GM19099 (cell line): Measurements from ENCODE around the gene GPX3.

Experiments
- POLR2A ChIP-seq: IDR thresholded peaks from 3 replicates; pipeline ENCODE4 v1.6.1; 2011; ENCODE audit warnings: low read depth; ENCODE audit not compliant: insufficient read length; ENCODE audit errors: extremely low read depth

The GPX3 gene, protein sequence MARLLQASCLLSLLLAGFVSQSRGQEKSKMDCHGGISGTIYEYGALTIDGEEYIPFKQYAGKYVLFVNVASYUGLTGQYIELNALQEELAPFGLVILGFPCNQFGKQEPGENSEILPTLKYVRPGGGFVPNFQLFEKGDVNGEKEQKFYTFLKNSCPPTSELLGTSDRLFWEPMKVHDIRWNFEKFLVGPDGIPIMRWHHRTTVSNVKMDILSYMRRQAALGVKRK

DNA sequence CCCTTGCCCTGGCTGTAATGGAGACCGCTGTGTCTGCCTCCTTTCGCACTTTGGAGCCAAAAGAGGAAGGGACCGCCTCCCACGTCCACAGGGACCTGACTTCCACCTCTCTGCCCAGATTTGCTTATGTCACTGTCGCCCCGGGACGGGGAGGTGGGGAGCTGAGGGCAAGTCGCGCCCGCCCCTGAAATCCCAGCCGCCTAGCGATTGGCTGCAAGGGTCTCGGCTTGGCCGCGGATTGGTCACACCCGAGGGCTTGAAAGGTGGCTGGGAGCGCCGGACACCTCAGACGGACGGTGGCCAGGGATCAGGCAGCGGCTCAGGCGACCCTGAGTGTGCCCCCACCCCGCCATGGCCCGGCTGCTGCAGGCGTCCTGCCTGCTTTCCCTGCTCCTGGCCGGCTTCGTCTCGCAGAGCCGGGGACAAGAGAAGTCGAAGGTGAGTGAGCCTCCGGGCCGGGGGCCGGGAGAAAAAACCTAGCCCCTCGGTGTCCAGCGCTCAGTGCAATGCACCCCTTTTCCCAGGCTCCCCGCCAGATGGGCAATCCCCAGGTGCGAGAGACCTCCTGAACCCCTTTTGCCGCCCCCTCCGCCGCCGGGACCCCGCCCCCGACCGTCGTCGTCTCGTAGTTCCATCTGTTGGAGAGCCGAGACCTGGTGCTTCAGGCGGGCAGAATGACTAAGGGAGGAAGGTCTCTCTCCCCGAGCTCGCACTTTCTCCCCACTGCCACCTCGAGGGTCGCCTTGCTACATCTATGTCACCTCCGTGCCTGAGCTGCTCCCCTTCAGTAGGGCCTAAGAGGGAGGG is at the start of gene GPX3:
GPX3 (plus strand) TSS at position 288 of the 807 bp plus-strand sequence; CDS start at position 352, 64 bp downstream.
- TF ChIP-seq POLR2A: no peak

DNA sequence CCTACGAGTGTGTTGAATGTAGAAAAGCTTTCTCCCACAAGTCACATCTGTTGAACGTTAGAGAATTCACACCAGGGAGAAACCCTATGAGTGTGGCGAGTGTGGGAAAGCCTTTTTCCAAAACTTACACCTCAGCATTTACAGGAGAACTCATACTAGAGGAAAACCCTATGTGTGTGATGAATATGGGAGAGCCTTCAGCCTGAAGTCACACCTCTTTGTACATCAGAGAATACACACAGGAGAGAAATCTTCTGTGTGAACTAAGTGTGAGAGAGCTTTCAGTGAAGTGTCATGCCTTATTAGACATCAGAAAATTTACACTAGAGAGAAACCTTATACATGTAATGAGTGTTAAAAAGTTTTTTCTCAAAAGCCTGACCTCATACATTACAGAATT is 41.8 kb upstream of the GPX3 start:
- no peak for TF ChIP-seq POLR2A

DNA sequence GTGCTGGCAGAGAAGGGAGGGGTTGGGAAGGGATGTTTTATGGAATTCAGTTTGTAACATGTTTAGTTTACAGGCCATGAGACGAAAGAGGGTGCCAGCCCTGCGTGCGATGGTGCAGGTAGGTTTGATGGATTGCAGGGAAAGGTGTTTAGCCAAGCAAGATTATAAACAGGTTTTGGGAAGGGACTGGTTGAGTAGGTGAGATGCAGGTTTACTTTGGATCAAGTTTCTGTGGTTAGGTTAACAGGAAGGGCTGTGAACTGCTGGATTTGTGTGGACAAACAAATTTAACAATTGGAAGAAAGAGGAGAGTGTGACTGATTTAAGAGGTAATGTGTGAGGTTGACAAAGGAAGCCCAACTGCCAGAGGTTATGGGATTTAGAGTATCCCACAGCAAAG is 32.6 kb upstream of the GPX3 start:
- no peak for TF ChIP-seq POLR2A

DNA sequence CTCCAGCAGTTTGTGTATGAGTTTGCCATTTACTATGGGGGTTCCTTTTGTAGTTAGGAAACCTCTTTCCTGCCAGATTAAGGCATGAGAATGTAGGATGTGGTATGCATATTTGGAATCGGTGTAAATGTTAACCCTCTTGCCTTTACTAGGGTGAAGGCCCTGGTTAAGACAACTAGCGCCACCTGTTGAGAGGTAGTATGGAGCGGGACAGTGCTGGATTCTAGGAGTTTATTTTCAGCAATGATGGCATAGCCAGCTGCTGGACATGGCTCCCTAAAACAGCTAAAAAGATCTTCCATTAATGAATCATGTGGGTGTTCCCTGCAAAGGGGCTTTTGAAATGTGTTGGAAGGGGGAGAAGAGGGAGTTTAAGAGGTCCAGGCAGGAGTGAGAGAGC is 30.7 kb upstream of the GPX3 start:
- TF ChIP-seq POLR2A: no peak

DNA sequence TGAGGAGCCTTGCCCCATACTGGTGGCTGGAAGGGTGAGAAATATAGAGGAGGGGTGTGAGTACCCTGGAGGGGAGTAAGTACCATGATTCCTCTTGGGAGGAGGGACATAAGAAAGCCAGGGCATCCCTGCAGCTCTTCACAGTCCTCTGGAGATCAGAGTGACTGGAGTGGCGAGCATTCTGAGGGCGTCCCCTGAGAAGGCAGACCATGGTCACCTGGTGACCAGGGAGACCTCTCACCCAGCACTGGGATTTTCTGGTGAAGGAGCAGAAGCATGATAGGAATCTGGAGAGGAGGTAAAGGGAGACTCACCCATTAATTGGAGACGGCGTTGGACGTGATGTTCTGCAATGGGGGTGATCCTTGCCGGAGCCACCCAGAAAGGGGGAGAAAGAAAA is 27.7 kb upstream of the GPX3 start:
- no peak for TF ChIP-seq POLR2A

DNA sequence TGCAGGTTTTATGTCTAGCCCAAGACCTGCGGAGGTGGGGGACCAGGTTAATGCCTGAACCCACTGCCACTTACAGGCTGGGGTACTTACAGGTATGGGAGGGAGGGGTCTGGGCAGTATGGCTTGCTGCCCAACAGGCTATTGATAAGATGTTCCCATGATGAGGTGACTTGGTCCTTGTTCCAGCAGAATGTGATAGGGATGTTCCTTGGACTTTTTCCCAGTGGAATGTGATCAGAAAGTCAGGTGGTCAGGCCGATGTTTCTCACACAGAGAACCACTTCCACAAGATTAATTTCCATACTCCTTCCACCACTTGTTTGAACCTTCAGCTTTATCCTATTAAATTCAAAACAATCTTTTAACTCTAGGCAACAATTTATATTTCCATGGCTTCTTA is 27.0 kb upstream of the GPX3 start:
- no peak for TF ChIP-seq POLR2A

DNA sequence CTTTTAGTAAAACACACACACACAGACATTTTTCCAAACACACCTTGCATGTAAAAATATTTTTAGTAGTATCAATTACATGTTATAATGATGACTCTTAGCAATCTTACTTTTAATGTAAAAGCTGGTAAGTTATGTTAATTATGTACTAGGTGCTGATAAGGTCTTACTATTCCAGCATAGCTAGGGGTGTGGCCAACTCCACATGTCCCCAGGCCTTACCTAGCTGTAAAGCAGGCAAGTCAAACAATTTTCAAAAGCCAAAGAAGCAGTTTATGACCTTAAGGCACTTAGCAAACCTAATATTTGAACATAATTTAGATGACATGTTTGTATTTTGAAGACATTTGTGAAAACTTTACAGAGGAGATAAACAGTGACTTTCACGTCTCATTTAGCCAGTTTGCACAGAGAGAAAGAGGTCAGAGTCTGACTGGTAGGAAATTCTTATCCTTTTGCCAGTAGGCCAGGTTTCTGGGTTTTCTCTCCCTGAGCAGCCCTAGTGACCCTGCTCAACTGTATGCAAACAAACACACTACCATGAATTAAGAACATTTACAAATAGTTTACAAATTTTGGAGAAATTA is 26.5 kb upstream of the GPX3 start:
- no peak for TF ChIP-seq POLR2A

DNA sequence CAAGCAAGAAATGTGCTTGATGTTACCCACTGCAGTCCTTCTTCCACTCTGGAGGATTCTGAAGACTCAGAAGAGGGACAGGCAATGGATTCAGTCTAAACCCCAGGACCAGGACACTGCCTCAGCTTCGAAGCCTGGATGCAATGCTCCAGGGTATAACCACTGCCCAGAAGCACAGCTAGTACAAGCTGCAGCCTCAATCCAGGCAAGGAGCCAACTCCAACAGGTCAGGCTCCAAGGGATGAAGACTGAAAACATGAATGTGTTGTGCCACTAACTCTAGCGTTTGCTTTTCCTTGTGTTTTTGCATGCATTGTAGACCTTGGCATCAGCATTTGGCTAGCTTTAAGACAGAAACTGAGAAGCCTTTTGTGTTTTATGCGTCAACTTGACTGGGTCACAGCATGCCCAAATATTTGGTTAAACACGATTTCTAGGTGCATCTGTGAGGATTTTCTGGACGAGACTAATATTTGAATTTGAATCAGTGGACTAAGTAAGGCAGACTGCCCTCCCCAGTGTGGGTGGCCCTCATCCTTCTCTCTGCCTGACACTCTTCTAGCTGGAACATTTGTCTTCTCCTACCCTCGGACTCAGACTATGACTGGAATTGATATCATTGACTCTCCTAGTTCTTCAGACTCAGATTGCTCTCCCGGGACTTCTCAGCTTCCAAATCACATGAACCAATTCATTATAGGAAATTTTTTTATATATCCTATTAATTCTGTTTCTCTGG is 20.5 kb upstream of the GPX3 start:
- TF ChIP-seq POLR2A: no peak

DNA sequence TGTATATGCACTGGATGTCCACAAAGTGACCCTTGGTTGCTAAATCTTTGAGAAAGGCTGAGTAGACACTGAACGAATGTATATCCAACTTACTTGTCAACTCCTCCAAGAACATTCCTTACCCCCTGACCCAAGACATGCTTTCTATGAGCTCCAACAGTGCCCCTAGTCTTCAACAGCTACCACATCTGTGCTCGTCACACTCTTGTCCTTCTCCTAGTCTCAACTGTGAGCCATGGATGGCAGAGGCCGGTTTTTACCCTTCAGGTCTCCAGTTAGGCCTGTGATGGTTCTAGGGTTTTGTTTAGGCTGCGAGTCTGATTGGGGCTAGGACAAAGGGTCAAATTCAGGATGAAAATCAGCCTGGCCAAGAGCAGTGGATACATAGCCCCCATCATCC is 19.0 kb upstream of the GPX3 start:
- no peak for TF ChIP-seq POLR2A

DNA sequence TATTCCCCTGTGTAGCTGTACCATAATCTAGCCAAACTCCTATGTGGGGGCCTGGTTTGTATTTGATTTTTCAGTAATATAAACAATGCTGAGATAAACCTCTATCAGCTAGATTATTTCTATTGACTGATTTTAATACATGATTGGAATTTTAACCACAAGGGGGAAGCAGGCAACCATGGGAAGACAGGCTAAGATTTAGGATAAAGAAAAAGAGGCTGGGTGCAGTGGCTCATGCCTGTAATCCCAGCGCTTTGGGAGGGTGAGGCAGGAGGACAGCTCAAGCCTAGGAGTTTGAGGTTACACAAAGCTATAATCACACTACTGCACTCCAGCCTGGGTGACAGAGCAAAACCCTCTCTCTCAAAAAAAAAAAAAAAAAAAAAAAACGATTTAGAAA is 18.1 kb upstream of the GPX3 start:
- no peak for TF ChIP-seq POLR2A

DNA sequence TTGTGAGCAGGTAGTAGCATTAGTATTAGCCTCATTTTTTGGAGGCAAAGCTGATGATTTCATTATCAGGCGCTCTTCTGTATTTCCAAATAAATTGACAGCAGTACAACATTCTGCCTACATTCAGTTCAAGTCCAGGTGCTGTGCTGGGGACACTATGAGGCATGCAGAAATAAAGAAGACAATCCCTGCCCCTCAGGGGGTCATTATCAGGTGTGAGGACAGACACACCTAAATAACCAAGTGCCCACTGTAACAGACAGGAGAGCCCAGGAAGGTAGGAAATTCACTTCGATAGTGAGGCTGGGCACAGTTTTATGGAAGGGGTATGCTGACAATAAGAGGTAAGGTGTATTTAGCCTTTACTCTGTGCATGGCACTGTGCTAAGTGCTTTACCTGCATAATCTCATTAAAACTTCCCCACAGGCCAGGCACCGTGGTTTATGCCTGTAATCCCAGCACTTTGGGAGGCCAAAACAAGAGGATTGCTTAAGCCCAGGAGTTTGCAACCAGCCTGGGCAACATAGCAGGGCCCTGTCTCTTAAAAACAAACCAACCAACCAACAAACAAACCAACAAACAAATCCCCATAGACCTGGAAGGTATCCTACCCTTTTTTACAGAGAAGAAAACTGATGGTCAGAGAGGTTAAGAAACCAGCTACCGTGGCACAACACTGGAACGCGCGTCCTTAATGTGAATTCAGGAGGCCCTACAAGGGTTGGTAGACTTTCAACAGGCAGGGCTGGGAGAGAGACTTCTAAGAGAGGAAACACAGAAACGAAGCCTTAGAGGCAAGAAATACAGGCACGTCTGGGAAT is 17.5 kb upstream of the GPX3 start:
- no peak for TF ChIP-seq POLR2A

DNA sequence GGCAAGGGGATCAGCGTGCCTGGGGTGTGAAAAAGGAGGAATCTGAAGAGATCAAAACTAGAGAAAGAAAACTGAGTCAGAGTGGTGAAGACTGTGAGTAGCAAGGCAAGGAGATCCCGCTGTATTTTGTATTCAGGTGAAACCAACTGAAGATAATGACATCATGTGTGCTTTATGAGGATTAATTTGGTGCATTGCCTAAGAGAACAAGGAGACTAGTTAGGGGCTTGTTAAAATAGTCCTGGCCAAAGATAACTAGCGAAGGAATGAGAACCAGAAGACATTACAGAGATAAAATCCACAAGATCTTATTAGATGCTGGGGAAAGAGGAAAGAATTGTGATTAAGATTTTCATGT is 16.9 kb upstream of the GPX3 start:
- no peak for TF ChIP-seq POLR2A

DNA sequence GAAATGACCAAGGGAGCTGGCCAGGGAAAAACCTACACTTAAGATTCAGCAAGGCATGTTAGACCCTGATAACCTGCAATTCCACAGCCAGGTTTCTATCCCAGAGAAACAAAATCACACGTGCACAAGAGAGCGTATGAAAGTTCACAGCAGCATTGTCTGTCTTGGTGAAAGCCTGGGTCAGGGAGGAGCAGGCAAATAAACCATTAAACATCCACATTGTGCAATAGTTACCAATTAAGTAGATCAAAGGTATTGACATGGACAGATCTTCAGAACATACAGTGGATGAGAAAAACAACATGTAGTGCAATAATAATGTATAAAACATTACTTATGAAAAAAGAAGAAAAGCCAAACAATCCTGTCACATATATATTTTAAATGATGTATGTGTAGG is 15.9 kb upstream of the GPX3 start:
- no peak for TF ChIP-seq POLR2A

DNA sequence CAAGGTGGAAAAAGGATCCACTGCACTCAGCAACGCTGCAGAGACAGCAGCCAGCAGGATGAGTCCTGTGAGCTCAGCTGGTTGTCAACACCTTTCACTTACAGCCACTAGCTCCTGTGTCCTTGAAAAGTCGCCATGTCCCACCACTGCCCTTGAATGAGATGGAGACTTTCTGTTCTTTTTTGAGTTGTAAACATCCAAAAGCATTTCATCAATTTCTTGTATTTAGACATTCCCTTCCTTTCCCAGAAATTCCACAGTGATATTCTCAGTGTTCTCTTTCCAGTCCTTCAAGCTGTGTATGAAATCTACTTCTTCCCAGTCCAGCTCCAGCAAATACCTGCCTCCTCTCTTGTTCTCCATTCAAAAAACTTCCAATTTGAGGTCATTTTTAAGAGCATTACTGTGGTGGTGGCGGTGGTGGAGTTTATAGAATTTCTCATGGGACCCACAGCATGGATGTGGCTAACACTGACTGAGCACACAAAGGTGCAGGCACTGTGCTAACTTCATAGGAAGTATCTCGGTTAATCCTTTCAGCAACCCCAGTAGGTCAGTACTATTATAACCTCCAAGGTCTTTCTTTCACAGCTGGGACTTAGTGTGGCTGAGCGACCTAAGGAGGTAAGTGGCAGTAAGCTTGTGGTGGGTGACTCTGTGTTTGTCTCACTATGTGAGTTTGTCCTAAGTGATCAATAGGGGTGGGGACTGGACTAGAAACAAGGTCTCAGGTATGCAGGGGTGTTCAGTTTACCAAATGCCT is 15.0 kb upstream of the GPX3 start:
- TF ChIP-seq POLR2A: no peak
